NK-92 treated with Interleukin-12 subunit alpha and Interleukin-12 subunit beta, amount 100 ng/mL, for 24 hours (cell line): ENCODE results near the gene ACBD3.

ENCODE experiments used
- DNase-seq: peaks from one replicate; lab custom pipeline; 2025; lab: John Stamatoyannopoulos, UW

The ACBD3 gene

GRCh38 chr1:226134170-226135058 is 52.1 kb downstream of the ACBD3 start:
- DNase-seq, result no peak

- no peak for DNase-seq
These were observed 52.9 kb downstream of the ACBD3 start for GRCh38 chr1:226133504-226134123.

- DNase-seq, result no peak
These were observed 53.6 kb downstream of the ACBD3 start for GRCh38 chr1:226132728-226133503.

- no peak for DNase-seq
These were observed 54.9 kb downstream of the ACBD3 start for GRCh38 chr1:226131639-226132038.

- no peak for DNase-seq
These were observed 57.3 kb downstream of the ACBD3 start for GRCh38 chr1:226129230-226129629.

GRCh38 chr1:226128487-226129075 is 58.0 kb downstream of the ACBD3 start:
- DNase-seq, result no peak

GRCh38 chr1:226126824-226127569 is 59.5 kb downstream of the ACBD3 start:
- no peak for DNase-seq

GRCh38 chr1:226125831-226126230 is 60.7 kb downstream of the ACBD3 start:
- DNase-seq, result no peak

- DNase-seq, result peak; percentile 67
These were observed 61.4 kb downstream of the ACBD3 start for GRCh38 chr1:226125097-226125630.

GRCh38 chr1:226123591-226124471 is 62.7 kb downstream of the ACBD3 start:
- no peak for DNase-seq

- DNase-seq, result no peak
These were observed 63.4 kb downstream of the ACBD3 start for GRCh38 chr1:226123212-226123560.

- peak; percentile 78 for DNase-seq
These were observed 64.7 kb downstream of the ACBD3 start for GRCh38 chr1:226121587-226122400.

GRCh38 chr1:226121049-226121586 is 65.4 kb downstream of the ACBD3 start:
- no peak for DNase-seq

- DNase-seq, result no peak
These were observed 66.1 kb downstream of the ACBD3 start for GRCh38 chr1:226120398-226120797.

GRCh38 chr1:226119169-226119568 is 67.4 kb downstream of the ACBD3 start:
- DNase-seq, result no peak

- no peak for DNase-seq
These were observed 68.2 kb downstream of the ACBD3 start for GRCh38 chr1:226118357-226118756.

GRCh38 chr1:226117330-226117729 is 69.2 kb downstream of the ACBD3 start:
- DNase-seq, result no peak

- DNase-seq, result no peak
These were observed 69.9 kb downstream of the ACBD3 start for GRCh38 chr1:226116673-226117072.

- no peak for DNase-seq
These were observed 73.9 kb downstream of the ACBD3 start for GRCh38 chr1:226112626-226113025.
